Kidney (tissue), 14 donors: ENCODE measurements around the gene STRN3. TPM values are rescaled to one million over a fixed set of nuclear protein-coding genes. Genes with fewer than 3 reads are reported as not detected.

Source experiments
- DNase-seq, 5 donors: peaks; one replicate each; pipeline ENCODE4 v3.0.0-alpha.2; 2013 to 2020
- FAIRE-seq: peaks from 2 replicates; lab custom pipeline; 2012; peaks lifted over from hg19 to GRCh38; lab: Jason Lieb, UNC
- H3K27ac ChIP-seq, 2 donors: one replicate each; pipeline ENCODE4 v1.7.0; 2013; ENCODE audit warnings: low read depth in 2 of 2, low read length in 2 of 2, inconsistent platforms in 1 of 2
- H3K27me3 ChIP-seq: one replicate; pipeline ENCODE4 v1.7.1; 2013; ENCODE audit warnings: low read length, inconsistent platforms; ENCODE audit not compliant: control insufficient read depth, insufficient read depth
- H3K36me3 ChIP-seq, 3 donors: one replicate each; pipeline versions ENCODE4 v1.7.0 to v1.7.1; 2013; ENCODE audit warnings: low read length in 3 of 3, control low read depth in 1 of 3, inconsistent platforms in 1 of 3; ENCODE audit not compliant: insufficient read depth in 3 of 3, control insufficient read depth in 2 of 3
- H3K4me1 ChIP-seq, 3 donors: one replicate each; pipeline versions ENCODE4 v1.7.0 to v1.7.1; 2013; ENCODE audit warnings: low read length in 3 of 3, inconsistent platforms in 1 of 3, low read depth in 1 of 3; ENCODE audit not compliant: control insufficient read depth in 2 of 3, insufficient read depth in 2 of 3
- H3K4me3 ChIP-seq, 3 donors: one replicate each; pipeline versions ENCODE4 v1.7.0 to v1.8.1; 2013; ENCODE audit warnings: low read length in 3 of 3, control low read depth in 1 of 3, inconsistent platforms in 1 of 3
- H3K9ac ChIP-seq, 3 donors: one replicate each; pipeline versions ENCODE4 v1.7.0 to v1.7.1; 2013; ENCODE audit warnings: low read length in 3 of 3, control low read depth in 1 of 3, inconsistent platforms in 1 of 3
- H3K9me3 ChIP-seq, 3 donors: one replicate each; pipeline versions ENCODE4 v1.7.0 to v1.7.1; 2013; ENCODE audit warnings: low read length in 3 of 3, control low read depth in 1 of 3, inconsistent platforms in 1 of 3; ENCODE audit not compliant: control insufficient read depth in 2 of 3, insufficient read depth in 1 of 3
- intact Hi-C: fragments of 100-400 bp; cut with DNase I; formaldehyde crosslinking; loops from one replicate; pipeline ENCODE4 v1.11.1; 2022
- polyA plus RNA-seq: library from polyadenylated mRNA; stranded (reverse); fragments of 350-450 nt; fragmentation: Illumina TruSeq; extraction: RNeasy Lipid Tissue Mini Kit (QIAGEN cat#74804); gene quantifications from one replicate; pipeline ENCODE4 v1.2.3, GENCODE V29; 2014; ENCODE audit warnings: low read depth, low replicate concordance; ENCODE audit not compliant: insufficient read depth
- total RNA-seq: library from RNA; stranded (reverse); fragmentation: NEBNext Ultra II Directional; extraction: Animal tissue kit (Norgen Biotek cat#: 25700); gene quantifications from one replicate; pipeline ENCODE4 v1.2.1, GENCODE V29; 2021
- TF ChIP-seq, protein P1 (sequence below): IDR thresholded peaks from 3 replicates; pipeline ENCODE4 v1.5.1; 2012; ENCODE audit warnings: mild to moderate bottlenecking, moderate library complexity, borderline replicate concordance; ENCODE audit not compliant: insufficient read depth; ENCODE audit errors: extremely low read depth
- donor health status: control.
- donor health status: control.
- donor health status: control.
- donor health status: control.
- donor health status: control.
- donor health status: DM: yes; HTN: yes; CAD: no.
- donor health status: Normal renal cell carcinoma (clear cell type).

The STRN3 gene
- total and polyA plus RNA-seq, 2 donors from 2014 or later, result 10.6 to 52.9 TPM

DNA sequence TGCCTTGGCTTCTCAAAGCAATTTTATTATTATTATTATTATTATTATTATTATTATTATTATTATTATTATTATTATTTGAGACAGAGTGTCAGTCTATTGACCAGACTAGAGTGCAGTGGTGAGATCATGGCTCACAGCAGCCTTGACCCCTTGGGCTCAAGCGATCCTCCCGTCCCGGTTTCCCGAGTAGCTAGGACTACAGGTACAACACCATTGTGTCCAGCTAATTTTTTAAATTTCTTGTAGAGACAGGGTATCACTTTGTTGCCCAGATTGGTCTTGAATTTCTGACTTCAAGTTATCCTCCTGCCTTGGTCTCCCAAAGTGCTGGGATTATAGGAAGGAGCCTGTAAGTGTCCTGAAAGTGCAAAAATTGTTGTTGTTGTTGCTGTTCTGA, 12.3 kb downstream of the STRN3 start:
- H3K9me3 ChIP-seq, result no peaks in the 10 kb centered on the region
- no peaks in the 10 kb centered on the region for H3K36me3 ChIP-seq
- no peaks in the 10 kb centered on the region for H3K4me1 ChIP-seq
- FAIRE-seq (no peak), DNase-seq (no peak)
- H3K4me3 ChIP-seq, result no peak overlapping the region
- no peak overlapping the region for H3K27ac ChIP-seq
- intact Hi-C loops, result no loop called here
- no peaks in the 10 kb centered on the region for H3K27me3 ChIP-seq
- TF ChIP-seq, protein P1, sequence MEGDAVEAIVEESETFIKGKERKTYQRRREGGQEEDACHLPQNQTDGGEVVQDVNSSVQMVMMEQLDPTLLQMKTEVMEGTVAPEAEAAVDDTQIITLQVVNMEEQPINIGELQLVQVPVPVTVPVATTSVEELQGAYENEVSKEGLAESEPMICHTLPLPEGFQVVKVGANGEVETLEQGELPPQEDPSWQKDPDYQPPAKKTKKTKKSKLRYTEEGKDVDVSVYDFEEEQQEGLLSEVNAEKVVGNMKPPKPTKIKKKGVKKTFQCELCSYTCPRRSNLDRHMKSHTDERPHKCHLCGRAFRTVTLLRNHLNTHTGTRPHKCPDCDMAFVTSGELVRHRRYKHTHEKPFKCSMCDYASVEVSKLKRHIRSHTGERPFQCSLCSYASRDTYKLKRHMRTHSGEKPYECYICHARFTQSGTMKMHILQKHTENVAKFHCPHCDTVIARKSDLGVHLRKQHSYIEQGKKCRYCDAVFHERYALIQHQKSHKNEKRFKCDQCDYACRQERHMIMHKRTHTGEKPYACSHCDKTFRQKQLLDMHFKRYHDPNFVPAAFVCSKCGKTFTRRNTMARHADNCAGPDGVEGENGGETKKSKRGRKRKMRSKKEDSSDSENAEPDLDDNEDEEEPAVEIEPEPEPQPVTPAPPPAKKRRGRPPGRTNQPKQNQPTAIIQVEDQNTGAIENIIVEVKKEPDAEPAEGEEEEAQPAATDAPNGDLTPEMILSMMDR, result no peak
- H3K9ac ChIP-seq, result no peak overlapping the region

GRCh38 chr14:31010935-31011334, 15.2 kb downstream of the STRN3 start:
- Histone ChIP-seq H3K4me1 (no peaks in the 10 kb centered on the region), H3K27me3 (no peaks in the 10 kb centered on the region), H3K36me3 (no peaks in the 10 kb centered on the region), H3K9ac (no peak overlapping the region), H3K4me3 (no peak overlapping the region), H3K9me3 (no peaks in the 10 kb centered on the region), H3K27ac (no peak overlapping the region)
- intact Hi-C loops, result no loop called here
- DNase-seq, result no peak
- TF ChIP-seq, protein P1, result no peak
- FAIRE-seq, result no peak

DNA sequence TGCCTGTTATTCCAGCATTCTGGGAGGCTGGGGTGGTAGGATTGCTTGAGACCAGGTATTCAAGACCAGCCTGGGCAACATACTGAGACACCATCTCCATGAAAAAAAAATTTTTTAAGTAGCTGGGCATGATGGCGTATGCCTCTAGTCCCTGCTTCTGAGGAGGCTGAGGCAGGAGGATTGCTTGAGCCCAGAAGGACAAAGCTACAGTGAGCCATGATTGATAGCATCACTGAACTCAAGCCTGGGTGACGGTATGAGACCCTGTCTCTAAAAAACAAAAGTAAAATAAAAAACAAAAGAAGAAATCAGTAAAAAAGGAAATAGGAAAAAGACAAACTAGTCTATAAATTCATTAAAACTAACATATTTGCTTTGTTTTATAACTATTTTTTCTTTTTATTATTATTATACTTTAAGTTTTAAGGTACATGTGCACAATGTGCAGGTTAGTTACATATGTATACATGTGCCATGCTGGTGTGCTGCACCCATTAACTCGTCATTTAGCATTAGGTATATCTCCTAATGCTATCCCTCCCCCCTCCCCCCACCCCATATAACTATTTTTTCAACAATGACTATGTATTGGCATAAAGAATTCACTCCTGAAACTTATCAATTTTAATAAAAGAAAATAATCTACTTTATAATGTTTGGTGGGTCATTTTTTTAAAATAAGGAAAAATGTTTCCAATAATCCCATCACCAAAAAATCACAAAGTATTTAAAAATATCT, 16.2 kb downstream of the STRN3 start:
- Histone ChIP-seq H3K9ac (no peak overlapping the region), H3K36me3 (no peaks in the 10 kb centered on the region), H3K4me3 (no peak overlapping the region), H3K9me3 (no peaks in the 10 kb centered on the region), H3K27me3 (no peaks in the 10 kb centered on the region), H3K27ac (no peak overlapping the region), H3K4me1 (no peaks in the 10 kb centered on the region)
- DNase-seq, result no peak
- TF ChIP-seq, protein P1, result no peak
- intact Hi-C loops, result no loop called here
- no peak for FAIRE-seq
